SU-DHL-6 (cell line): ENCODE data around the gene CPPED1.

Experiments
- EZH2phosphoT487 ChIP-seq: fragments of 200-600 bp; sonication (generic), shearing (Covaris generic); conservative IDR thresholded peaks from 2 replicates; pipeline ENCODE4 v1.6.1; 2018; ENCODE audit warnings: mild to moderate bottlenecking, antibody characterized with exemption, low read length, moderate library complexity, mixed read lengths
- TF ChIP-seq, protein P1 (sequence below): fragments of 200-600 bp; sonication (generic); IDR thresholded peaks from one replicate; pipeline ENCODE4 v1.5.1; 2017; ENCODE audit warnings: antibody characterized with exemption, mild to moderate bottlenecking, low read length, moderate library complexity; ENCODE audit not compliant: insufficient read depth, poor library complexity, severe bottlenecking

- TF ChIP-seq, protein P1, sequence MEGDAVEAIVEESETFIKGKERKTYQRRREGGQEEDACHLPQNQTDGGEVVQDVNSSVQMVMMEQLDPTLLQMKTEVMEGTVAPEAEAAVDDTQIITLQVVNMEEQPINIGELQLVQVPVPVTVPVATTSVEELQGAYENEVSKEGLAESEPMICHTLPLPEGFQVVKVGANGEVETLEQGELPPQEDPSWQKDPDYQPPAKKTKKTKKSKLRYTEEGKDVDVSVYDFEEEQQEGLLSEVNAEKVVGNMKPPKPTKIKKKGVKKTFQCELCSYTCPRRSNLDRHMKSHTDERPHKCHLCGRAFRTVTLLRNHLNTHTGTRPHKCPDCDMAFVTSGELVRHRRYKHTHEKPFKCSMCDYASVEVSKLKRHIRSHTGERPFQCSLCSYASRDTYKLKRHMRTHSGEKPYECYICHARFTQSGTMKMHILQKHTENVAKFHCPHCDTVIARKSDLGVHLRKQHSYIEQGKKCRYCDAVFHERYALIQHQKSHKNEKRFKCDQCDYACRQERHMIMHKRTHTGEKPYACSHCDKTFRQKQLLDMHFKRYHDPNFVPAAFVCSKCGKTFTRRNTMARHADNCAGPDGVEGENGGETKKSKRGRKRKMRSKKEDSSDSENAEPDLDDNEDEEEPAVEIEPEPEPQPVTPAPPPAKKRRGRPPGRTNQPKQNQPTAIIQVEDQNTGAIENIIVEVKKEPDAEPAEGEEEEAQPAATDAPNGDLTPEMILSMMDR: no peak
- TF ChIP-seq EZH2phosphoT487: no peak
Measured at GRCh38 chr16:12651765-12652512, 151.7 kb downstream of the CPPED1 start.
